Stimulated activated CD8-positive, alpha-beta memory T cell treated with anti-CD3 and anti-CD28 coated beads, Interleukin-12 subunit alpha, Interleukin-12 subunit beta, amount 100 ng/mL, for 24 hours (primary cell): Measurements from ENCODE around the gene REPIN1.

Experiments
- DNase-seq: peaks from one replicate; pipeline ENCODE4 v3.0.0-alpha.2; 2020; ENCODE audit errors: extremely low read depth

Gene REPIN1

DNA sequence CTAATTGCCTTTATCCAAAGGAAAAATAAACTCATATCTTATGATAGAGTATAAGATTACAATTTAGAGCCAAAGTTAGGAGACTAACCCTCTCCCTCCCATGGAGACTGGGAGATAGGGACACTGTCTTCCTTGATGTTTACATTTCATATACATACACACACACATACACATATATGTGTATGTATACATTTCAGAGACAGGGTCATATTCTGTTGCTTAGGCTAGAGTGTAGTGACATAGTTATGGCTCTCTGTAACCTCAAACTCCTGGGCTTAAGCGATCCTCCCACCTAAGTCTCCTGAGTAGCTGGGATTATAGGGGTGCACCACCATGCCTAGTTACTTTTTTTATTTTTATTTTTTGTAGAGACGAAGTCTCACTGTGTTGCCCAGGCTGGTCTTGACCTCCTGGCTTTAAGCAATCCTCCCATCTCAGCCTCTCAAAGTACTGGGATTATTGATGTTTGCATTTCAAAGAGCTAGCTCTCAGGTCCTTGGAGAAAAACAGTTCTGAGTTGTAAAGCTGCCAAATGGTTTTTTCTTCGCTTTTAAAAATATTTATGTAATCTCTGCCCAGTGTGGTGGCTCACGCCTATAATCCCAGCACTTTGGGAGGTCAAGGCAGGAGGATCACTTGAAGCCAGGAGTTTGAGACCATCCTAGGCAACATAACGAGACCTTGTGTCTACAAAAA, 8.1 kb upstream of the REPIN1 start:
- no peak for DNase-seq

DNA sequence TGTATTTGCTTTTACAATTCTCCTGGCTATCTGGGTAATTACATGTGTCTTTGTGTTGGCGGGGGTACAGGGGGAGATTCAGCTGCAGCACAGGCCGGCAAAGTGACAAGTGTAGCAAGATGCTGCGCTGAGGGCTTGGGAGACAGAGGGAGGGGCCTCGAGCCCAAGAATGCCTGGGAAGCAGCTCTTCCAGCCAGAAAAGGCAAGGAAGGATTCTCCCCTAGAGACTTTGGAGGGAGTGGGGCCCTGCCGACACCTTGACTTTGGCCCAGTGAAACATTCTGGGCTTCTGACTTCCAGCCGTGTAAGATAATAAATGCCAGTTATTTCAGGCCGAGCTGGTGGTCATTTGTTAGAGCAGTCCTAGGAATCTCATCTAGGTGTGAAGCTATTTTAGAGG, 7.2 kb upstream of the REPIN1 start:
- no peak for DNase-seq

DNA sequence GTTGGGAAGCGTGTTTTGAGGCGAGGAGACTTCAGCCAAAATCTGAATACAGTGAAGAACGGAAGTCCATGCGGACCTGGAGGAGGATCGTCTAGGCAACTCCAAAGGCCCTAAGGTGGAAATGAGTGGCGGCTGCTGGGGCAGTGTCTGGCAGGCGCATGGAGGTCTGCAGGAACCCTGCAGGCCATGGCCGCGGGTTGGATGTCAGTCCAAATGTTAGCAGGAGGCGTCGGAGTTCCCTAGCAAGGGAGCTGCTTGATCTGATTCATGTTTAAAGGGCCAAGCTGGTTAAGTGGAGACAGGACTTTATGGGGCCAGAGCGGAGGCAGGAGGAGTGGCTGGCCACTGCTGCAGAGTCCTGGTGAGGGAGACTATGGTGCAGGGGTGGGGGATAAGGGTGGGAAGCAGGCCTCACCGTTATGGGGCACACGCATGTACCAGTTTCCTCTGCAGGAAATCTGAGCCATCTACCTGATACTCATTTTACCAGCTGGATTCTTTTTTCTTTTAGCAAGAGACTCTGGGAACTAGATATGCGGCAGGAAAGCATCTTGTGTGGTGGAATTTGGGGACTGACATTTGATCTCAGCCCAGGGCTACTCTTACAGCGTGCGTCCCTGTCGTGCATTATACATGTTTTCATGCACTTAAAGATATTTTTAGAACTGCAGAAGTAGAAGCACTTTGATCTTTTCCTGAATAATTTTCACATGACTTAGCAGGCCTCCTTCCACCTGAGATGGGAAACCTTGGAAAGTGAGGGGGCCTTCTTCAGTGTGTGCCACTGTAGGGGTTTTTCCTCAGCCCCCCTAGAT, 6.6 kb upstream of the REPIN1 start:
- DNase-seq: no peak

DNA sequence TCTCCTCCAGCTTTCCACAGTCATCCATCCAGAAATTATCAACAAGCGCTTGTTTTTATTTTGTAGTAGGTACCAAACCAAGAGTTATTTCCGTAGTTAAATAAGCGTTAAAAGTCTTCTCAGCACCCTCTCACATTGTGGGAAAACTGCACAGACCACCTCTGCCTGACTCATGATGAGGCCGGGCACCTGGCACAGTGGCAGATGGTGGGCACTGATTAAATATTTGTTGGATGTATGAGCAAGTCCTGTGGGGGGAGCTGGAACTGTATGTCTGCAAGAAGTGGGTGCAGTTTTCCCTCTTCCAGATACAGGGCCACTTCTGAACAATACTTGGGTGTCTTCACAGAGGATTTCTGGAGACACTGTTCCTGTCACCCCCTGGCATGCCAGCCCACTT, 5.3 kb upstream of the REPIN1 start:
- no peak for DNase-seq

DNA sequence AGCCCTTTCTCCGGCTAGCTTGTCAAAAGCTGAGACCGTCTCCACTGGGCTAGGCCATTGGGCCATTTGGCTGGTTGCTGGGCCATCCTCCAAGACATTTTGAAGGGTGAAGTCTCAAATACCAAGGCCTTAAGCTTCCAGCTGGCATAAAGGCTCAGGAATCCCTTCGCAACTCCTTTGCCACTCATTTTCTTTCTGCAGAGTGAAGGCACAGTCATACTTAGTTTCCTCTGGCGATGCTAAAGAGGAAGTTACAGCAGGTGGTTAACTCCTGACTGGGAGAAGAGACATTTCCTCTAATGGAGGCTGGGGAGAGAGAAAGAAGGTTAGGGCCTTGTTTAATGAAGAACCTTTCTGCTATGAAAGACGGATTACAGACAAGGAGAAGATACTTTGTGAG, 4.8 kb upstream of the REPIN1 start:
- no peak for DNase-seq

DNA sequence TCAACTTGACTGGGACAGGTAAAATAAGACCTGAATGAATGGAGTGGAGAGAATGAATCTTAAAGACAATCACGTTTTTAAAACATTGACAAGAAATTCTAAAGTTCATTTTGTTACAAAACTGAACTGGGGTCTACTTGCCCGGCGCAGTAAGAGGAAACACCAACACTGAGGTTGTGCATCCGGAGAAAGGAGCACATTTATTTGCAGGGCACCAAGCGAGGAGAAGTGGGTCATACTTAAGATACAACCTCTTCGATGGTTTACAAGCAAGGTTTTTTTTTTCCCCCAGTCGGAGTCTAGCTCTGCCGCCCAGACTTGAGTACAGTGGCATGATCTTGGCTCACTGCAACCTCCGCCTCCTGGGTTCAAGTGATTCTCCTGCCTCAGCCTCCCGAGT, 3.4 kb upstream of the REPIN1 start:
- no peak for DNase-seq

DNA sequence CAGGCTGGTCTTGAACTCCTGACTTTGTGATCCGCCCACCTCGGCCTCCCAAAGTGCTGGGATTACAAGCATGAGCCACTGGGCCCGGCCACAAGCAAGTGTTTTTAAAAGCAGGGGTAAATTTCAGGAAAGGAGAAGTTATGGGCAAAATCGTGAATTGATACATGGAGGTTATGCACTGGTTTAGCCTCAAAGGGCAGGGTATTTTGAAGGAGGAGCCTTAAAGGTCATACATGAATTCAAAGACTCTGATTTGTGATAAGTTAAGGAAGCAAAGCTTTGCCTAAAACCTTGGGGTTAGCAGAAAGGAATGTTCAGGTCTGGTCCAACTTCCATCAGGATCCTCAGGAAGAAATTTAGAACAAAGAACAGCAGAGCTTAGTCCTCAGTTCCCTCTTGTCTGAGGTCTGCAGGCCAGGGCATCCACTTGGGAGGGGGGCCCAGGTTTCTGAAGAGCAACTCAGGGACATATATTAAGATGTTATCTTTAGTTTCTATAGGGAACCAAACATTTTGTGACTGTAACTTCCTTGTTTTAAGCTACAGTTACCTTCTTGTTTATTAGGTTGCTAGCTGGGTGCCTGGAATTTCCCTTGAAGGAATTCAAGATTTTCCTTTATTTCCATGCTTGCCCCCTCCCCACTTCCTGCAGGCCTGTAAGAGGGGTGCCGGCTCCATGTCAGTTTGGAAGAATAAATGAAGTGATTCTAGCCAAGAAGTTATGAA, 2.8 kb upstream of the REPIN1 start:
- DNase-seq: no peak

DNA sequence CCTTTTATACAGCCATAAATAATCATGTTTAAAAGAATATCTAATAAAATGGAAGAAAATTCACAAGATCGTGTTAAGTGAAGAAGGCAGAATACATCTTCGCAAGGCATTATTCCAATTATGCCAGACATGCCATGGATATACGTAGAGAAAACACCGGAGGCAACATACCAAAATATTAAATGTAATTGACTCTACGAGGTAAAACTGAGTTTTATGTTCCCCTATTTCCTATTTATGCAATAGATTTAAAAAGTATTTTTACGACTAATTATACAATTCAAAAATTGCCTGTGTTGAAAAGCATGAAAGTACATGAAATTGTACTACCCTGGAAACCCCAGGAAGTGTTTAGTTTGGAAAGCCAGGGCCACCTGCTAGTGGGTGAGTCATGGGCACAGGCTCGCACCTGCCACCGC, 936 bp upstream of the REPIN1 start:
- DNase-seq: no peak

DNA sequence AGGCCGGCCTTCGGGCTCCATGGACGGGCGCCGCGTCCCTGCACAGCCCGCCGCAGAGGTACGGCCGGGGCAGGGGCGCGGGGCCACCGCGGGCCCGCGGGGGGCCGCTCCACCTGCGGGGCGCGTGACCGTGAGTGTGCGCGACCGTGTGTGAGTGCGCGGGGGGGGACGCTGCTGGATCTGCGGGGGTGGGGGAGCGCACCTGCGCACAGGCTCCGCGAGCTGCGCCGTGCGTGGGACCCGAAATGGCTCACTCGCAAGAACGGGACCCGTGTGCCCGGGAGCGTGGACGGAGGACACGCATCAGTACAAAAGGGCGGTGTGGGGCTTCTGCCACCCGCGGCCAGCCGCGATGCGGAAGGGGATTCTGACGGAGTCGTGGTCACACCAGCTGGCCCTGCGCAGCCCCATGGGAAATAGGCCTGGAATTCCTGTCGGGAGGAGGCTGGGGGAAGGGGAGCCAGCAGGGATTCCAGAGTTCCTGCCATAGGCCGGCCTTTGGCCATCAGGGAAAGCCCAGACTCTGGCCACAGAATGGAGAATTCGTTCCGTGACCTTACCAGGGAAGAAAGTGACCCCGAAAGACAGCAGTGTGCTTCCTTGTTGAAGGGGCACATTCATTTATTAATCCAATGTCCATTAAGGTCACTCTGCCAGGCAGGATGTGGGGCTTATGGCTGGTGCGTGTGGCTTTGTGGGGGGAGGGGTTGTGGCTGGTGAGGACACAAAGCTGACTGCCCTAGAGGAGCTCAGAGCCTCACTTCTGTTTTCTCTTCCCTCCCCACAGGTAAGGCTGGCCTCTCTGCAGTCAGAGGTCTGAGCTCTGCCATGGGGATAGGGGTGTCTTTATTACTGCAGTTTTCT, 494 bp downstream of the REPIN1 start:
- DNase-seq: no peak

DNA sequence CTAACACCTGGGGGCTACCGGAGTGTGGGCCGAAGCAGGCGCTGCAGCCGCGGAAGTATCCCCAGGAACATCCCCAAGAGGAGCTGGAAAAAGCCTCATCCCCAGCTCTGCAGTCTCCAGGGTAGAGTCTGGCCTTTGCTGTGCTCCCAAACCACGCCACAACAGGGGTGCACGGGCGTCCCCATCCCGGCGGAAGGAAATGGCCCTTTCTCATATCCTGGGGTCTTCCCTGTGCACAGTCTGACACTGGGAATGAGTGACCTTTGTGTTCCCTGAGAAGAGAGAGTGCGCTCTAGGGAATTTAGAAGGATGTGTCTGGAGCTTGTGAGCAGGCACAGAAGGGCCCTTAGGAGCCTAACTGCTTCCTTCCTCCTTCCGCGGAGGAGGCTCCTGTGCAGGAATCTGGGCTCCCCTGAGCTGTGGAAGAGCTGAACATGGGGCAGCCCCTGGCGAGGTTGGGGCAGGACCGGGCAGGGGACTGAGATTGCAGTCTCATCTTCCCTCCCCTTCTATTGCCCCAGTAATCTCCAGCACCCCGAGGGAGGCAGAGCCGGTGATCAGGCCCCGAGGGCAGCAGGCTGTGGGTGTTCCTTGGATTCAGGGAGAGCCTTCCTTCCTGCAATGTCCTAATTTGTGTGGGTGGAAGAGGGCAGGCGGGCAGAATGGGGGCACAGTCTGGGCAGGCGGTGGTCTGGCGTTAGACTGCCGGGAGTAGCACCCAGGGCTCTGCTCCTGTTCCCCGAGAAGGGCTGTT, 1.3 kb downstream of the REPIN1 start:
- no peak for DNase-seq

DNA sequence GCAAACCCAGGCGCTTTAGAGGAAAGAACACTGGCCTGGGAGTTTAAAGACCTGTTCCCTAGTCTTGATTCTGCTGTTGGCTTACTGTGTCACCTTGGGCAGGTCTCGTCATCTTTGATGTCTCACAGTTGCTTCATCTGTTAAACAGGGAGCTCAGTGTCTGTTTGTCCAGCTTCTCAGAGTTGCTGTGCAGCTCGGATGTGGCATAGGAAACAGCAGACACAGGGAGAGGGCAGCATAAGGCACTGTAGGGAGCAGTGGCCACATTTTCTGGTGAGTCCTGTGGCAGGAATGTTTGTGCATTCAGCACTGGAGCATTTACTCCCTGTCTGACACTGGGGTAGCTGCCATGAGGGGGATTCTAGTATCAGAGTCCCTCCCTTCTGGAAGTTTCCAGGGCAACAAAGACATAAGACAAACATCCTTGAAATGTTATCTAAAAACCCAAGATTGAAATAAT, 2.0 kb downstream of the REPIN1 start:
- DNase-seq: no peak

DNA sequence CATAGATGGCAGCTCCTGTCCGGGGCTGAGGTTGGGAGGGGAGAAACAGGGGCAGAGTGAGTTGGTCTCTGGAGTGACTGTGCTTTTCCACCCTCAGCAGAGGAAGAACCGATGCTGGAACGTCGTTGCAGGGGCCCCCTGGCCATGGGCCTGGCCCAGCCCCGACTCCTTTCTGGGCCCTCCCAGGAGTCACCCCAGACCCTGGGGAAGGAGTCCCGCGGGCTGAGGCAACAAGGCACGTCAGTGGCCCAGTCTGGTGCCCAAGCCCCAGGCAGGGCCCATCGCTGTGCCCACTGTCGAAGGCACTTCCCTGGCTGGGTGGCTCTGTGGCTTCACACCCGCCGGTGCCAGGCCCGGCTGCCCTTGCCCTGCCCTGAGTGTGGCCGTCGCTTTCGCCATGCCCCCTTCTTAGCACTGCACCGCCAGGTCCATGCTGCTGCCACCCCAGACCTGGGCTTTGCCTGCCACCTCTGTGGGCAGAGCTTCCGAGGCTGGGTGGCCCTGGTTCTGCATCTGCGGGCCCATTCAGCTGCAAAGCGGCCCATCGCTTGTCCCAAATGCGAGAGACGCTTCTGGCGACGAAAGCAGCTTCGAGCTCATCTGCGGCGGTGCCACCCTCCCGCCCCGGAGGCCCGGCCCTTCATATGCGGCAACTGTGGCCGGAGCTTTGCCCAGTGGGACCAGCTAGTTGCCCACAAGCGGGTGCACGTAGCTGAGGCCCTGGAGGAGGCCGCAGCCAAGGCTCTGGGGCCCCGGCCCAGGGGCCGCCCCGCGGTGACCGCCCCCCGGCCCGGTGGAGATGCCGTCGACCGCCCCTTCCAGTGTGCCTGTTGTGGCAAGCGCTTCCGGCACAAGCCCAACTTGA, 2.7 kb downstream of the REPIN1 start:
- DNase-seq: no peak

DNA sequence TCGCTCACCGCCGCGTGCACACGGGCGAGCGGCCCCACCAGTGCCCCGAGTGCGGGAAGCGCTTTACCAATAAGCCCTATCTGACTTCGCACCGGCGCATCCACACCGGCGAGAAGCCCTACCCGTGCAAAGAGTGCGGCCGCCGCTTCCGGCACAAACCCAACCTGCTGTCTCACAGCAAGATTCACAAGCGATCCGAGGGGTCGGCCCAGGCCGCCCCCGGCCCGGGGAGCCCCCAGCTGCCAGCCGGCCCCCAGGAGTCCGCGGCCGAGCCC, 3.3 kb downstream of the REPIN1 start:
- DNase-seq: no peak

DNA sequence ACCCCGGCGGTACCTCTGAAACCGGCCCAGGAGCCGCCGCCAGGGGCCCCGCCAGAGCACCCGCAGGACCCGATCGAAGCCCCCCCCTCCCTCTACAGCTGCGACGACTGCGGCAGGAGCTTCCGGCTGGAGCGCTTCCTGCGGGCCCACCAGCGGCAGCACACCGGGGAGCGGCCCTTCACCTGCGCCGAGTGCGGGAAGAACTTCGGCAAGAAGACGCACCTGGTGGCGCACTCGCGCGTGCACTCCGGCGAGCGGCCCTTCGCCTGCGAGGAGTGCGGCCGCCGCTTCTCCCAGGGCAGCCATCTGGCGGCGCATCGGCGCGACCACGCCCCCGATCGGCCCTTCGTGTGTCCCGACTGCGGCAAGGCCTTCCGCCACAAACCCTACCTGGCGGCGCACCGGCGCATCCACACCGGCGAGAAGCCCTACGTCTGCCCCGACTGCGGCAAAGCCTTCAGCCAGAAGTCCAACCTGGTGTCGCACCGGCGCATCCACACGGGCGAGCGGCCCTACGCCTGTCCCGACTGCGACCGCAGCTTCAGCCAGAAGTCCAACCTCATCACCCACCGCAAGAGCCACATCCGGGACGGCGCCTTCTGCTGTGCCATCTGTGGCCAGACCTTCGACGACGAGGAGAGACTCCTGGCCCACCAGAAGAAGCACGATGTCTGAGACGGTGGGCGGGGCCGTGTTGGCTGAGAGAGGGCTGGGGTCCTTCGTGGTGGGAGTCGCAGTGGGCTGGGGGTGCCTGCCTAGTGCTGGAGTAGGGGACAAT, 3.8 kb downstream of the REPIN1 start:
- DNase-seq: no peak

DNA sequence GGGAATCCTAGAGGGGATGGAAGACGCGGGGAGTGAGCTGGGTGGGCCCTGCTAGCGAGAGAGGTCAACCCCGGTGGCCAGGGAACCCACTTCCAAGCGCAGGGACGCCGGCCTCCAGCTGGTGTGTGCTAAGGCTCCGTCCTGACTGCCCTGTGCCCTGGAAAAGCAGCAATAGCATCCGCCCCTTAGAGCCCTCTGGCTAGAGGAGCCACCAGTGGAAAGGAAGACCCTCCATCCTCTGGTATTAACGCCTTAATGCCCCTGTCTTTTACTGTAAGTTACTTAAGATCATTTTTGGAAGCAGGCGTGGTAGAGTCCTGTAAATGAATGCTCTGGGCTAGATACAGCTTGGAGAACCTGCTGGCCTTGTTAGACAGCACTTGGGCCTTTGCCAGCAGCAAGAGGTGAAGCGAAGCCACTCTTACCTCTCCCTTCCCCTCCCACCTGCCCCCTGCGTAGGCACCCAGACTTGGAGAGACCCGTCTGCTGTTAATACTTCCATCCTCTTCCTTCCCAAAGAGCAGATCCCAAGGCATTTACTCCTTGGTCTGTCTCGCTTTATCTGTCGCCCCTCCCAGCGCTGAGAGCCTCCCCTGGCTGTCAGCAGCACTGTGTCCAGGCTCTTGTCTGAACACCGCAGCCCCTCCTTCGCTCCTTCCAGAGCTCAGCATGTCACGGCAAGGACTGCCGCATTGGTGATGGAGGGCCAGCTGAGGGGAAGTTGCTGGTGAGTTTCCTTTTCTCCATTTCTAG, 4.6 kb downstream of the REPIN1 start:
- no peak for DNase-seq

DNA sequence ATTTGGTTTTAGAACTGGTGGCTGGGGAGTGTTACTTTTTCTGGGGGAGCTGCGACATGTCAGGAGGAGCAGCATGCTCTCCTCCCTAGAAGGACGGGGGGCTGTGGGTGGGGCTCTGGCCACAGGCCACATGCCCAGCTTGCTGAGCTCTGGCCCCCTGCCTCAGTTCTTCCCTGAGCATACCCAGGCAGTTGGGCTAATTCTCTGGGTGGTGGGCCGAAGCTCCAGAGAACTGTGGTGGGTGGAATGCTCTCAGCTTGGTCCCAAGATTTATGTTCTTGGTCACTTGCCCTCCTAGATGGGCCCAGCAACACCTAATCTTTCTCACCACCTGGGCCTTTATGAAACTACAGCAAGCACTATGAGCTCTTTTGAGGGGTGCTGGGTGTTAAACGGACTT, 5.4 kb downstream of the REPIN1 start:
- DNase-seq: no peak

DNA sequence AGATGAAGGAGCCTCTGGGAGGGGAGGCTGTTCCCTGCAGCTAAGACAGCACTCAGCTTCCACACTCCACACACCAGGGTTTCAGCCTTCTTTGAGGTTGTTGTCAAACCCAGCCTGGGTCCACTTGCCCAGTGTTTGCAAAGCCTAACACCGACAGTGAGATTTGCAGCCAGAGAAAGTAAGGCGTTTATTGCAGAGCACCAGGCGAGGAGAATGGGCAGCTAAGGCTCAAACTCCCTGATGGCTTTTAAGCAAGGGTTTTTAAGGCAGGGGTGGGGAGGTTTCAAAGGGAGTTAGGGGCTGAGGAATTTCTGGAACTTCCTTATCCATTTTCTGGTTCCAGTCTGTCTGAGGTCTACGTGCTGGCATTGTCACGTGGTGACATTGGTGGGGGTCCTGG, 5.8 kb downstream of the REPIN1 start:
- DNase-seq: no peak

DNA sequence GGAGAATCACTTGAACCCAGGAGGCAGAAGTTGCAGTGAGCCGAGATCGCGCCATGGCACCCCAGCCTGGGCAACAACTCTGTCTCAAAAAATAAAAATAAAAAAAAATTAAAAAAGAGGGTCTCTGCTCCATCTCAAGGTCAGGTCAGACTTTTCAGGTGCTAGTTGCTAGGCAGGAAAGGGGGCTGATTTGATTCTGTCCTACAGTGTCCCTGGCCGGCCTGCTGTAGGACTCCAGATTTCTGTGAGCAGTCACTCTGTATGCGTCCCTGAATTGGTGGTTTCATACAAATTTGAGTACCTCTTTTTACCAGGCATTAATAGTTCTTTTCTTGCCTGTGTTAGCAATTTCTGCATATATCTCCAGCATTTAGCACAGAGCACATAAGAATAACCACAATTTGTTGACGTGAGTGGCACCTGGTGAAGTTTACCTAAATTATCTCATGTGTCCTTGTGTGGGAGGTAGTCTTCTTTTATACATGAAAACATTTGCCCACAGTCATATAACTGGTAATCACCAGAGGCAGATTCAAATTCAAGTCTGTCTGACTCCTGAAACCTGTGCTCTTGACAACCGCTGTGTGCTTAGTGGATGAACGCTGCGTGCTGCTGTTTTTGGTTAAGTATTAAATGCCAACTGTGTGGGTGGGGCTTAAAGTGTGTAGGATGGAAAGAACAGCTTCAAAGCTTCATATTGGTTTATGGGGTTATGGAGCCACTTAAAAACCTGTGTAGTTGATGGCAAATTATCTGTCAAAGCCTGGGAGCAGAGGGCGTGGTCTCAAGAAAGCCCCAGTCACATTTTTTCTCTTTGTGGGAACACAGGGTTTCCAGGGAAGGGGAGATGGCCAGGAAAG, 7.3 kb downstream of the REPIN1 start:
- DNase-seq: no peak
